Measurements from ENCODE around the gene ZNF546.
"Not testable (repeated sequence)": the region's sequence is repeated elsewhere in the genome, so short reads cannot be mapped to it uniquely, and the experiment has no call there.

The ZNF546 gene

DNA sequence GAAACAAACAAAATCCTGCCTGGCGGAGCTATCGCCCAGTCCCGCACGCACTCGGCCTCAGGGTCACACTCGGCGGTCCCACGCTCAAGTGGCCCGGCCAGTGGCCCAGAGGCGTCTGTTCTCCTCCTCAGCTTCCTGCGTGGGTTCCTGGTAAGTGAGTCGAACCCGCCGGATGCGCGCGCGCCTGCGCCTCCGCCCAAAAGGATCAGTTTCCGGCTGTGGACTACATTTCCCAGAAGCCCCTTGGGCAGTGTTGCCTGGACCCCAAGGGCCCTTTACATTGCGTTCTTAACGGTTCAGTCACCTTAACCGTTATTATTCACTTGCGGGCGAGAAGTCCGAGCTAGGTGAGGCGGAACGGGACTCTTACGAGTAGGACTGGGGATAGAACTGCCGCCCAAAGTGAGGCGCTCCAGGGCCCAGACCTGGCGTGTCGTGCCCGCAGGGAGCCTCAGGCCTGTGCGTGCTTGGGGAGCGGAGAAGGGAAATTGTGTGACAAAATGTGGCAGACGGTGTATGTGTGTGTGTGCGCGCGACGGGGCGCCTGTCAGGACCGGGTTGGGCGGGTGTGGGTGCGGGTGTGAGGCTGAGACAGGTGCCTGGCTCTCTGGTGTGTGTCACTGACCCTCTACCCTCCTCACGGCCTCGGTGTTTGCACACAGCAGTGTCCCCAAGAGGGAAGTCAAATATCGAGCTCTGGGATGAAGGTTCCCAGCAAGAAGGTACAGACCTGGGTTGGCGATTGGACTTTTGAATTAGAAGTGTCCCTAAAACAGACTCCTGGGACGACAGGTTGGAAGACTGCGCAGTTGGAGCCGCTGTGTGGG lies at the start of gene ZNF546:
Gene ZNF546 (plus strand): TSS at position 250 of the 827 bp plus-strand sequence. CDS start 1,267 bp downstream, outside the sequence.
- DNase-seq (ENCODE audit: low read depth in 1 of 2, low spot score in 1 of 2): peak; percentile 80 to 81

GRCh38 chr19:39949026-39949747 lies 47.7 kb upstream of the ZNF546 start:
- DNase-seq (ENCODE audit: low read depth in 1 of 2, low spot score in 1 of 2): no peak

GRCh38 chr19:39951065-39951650 lies 45.7 kb upstream of the ZNF546 start:
- DNase-seq (ENCODE audit: low read depth in 1 of 2, low spot score in 1 of 2): no peak

DNA sequence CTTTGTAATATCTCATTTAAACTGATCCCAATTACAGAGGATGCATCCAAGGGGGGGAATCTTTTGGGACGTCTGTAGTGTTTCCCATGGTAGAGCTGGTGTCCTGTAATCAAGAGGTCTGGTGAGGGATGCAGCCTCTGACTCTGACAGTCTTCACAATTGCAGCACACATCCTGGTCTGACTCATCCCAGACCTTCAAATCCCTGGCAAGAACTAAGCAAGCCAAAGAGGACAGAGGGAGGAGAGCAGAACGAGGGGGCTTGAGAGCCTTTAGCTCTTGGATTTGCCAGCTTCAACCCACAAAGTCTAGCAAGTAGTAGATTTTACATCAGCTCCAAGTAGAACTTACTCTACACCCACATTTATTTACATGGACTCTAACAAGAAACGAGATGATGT lies 45.2 kb upstream of the ZNF546 start:
- no peak for DNase-seq (ENCODE audit: low read depth in 1 of 2, low spot score in 1 of 2)

DNA sequence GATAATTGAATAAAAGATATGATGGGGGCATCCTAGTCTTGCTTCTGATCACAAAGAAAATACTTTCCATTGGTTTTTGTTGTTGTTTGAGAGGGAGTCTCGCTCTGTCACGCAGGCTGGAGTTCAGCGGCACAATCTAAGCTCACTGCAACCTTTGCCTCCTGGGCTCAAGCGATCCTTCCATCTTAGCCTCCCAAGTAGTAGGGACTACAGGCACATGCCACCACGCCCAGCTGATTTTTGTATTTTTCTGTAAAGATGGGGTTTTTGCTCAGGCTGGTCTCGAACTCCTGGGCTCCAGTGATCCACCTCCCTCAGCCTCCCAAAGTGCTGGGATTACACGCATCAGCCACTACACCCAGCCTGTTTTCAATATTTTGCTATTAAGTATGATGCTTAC lies 42.9 kb upstream of the ZNF546 start:
- DNase-seq (ENCODE audit: low read depth in 1 of 2, low spot score in 1 of 2): no peak

DNA sequence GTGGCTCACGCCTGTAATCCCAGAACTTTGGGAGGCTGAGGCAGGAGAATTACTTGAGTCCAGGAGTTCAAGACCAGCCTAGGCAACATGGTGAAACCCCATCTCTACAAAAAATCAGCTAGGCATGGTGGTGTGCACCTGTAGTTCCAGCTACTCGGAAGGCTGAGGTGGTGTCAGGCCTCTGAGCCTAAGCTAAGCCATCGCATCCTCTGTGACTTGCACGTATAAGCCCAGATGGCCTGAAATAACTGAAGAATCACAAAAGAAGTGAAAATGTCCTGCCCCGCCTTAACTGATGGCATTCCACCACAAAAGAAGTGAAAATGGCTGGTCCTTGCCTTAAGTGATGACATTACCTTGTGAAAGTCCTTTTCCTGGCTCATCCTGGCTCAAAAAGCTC lies 39.0 kb upstream of the ZNF546 start:
- DNase-seq (ENCODE audit: low read depth in 1 of 2, low spot score in 1 of 2): not testable (repeated sequence)

DNA sequence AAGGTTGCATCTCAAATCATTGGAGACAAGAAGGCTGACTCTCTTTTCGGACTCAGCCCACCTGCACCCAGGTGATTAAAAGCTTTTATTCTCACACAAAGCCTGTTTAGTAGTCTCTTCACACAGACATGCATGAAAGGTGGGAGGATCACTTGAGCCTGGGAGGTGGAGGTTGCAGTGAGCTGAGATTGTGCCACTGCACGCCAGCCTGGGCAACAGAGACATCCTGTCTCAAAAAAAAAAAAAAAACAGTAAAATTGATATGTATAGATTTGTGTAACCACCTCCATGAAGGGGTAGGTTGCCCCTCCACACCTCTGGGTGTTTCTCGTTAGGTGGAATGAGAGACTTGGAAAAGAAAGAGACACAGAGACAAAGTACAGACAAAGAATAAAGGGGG lies 37.9 kb upstream of the ZNF546 start:
- DNase-seq (ENCODE audit: low read depth in 1 of 2, low spot score in 1 of 2): not testable (repeated sequence)

DNA sequence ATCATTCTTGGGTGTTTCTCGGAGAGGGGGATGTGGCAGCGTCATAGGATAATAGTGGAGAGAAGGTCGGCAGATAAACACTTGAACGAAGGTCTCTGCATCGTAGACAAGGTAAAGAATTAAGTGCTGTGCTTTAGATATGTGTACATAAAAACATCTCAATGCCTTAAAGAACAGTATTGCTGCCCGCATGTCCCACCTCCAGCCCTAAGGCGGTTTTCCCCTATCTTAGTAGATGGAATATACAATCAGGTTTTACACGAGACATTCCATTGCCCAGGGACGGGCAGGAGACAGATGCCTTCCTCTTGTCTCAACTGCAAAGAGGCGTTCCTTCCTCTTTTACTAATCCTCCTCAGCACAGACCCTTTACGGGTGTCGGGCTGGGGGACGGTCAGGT lies 37.5 kb upstream of the ZNF546 start:
- not testable (repeated sequence) for DNase-seq (ENCODE audit: low read depth in 1 of 2, low spot score in 1 of 2)

- DNase-seq (ENCODE audit: low read depth in 1 of 2, low spot score in 1 of 2): no peak
Measured at GRCh38 chr19:39963898-39964297, 33.0 kb upstream of the ZNF546 start.

DNA sequence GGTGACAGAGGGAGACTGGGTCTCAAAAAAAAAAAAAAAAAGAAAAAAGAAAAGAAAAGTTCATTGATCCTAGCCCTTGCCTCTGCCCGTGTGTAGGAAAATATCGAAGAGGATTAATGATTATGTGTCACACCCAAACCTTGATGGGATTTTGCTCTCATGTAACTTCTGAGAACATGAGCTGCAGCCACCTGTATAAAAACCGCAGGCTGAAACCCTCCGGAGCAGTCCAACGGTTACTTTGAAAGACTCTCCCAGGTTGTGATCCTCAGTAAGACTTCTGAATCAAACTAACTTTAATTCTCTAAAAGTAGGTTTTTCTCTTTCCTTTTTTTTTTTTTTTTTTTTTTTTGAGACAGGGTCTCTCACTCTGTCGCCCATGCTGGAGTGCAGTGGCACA lies 30.2 kb upstream of the ZNF546 start:
- DNase-seq (ENCODE audit: low read depth in 1 of 2, low spot score in 1 of 2): no peak

GRCh38 chr19:39967561-39967960 lies 29.3 kb upstream of the ZNF546 start:
- DNase-seq (ENCODE audit: low read depth in 1 of 2, low spot score in 1 of 2): no peak

DNA sequence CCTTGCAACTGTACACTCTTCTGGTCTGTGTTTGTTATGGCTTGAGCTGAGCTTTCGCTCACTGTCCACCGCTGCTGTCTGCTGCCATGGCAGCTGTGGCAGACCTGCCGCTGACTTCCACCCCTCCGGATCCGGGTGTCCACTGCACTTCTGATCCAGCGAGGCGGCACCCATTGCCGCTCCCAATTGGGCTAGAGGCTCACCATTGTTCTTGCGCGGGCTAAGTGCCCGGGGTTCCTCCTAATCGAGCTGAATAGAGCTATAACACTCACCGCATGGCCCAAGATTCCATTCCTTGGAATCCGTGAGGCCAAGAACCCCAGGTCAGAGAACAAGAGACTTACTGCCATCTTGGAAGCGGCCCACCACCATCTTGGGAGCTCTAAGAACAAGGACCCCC lies 28.1 kb upstream of the ZNF546 start:
- DNase-seq (ENCODE audit: low read depth in 1 of 2, low spot score in 1 of 2): no peak

- no peak for DNase-seq (ENCODE audit: low read depth in 1 of 2, low spot score in 1 of 2)
Measured at GRCh38 chr19:39969266-39969665, 27.6 kb upstream of the ZNF546 start.

- DNase-seq (ENCODE audit: low read depth in 1 of 2, low spot score in 1 of 2): no peak
Measured at GRCh38 chr19:39969681-39970424, 27.0 kb upstream of the ZNF546 start.

DNA sequence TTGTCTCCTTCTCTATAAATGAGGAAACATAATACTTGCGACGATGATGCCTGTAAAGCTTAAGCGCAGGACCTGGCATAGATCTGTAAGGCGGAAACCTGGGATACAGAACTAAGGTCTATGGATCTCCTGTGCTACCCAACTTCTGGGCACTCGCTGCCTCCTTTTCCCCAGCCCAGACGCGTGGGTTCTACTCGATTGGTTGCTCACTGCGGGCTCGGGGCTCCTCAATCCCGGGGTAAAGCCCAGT lies 26.5 kb upstream of the ZNF546 start:
- no peak for DNase-seq (ENCODE audit: low read depth in 1 of 2, low spot score in 1 of 2)

DNA sequence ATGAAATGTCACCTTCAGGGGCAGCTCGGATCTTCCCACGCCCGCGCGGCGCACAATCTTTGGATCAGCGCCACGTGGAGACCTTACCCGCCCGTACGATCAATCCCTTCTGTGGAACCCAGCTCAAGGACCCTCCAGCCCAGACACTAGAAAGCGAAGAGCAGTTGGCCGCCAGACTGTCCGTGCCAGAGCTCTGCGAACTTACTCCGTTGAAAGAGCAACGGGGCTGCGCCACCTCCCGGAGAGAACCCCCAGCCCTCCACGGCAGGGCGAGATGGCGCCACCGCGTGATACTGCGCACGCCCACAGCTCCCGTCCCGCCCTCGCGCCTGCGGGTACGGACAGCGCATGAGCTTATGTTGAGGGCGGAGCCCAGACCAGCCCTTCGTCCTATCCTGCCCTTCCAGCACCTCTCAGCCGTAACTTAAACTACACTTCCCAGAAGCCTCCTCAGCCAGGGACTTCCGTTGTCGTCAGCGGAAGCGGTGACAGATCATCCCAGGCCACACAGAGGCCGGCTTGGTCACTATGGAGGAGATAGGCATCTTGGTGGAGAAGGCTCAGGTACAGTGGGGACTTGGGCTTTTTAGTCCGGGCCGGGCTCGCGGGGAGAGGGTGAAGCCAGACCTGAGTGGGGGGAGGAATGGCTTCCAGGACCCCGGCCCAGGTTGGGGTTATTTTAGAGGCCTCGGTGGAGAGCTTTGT lies 26.0 kb upstream of the ZNF546 start, which contains the start of gene PSMC4:
Gene PSMC4 (plus strand): TSS at position 491 of the 705 bp plus-strand sequence. CDS start 38 bp downstream, at position 529.
- DNase-seq (ENCODE audit: low read depth in 1 of 2, low spot score in 1 of 2): peak; percentile 95 to 98

GRCh38 chr19:39971380-39972035 lies 25.4 kb upstream of the ZNF546 start:
- DNase-seq (ENCODE audit: low read depth in 1 of 2, low spot score in 1 of 2): no peak

DNA sequence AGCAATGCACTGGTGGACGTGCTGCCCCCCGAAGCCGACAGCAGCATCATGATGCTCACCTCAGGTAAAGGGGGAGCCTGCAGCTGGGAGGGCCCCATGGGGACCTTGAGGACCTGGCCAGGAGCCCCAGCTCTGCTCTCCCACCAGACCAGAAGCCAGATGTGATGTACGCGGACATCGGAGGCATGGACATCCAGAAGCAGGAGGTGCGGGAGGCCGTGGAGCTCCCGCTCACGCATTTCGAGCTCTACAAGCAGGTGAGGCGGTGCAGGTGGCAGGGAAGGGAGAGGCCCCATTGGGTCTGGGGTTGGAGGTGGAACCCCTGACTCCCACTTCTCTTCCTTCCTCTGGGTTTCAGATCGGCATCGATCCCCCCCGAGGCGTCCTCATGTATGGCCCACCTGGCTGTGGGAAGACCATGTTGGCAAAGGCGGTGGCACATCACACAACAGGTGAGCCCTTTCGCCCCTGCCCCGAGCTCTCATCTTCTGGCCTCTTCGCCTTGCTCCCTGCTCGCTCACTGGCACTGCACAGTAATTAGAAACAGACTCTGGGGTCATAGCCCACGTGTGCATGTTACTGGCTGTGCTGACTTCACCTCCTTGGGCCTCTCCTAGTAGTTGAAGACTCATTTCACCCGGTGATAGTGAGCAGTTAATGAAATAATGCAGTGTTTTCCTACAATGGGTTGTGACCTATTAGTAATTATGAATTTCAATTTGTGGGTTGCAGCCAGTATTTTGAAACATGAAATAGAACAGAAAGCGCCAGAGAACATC lies 22.3 kb upstream of the ZNF546 start:
- DNase-seq (ENCODE audit: low read depth in 1 of 2, low spot score in 1 of 2): no peak

GRCh38 chr19:39982883-39983282 lies 14.0 kb upstream of the ZNF546 start:
- no peak for DNase-seq (ENCODE audit: low read depth in 1 of 2, low spot score in 1 of 2)

Data from stimulated activated CD4-positive, alpha-beta T cell treated with anti-CD3 and anti-CD28 coated beads, Interleukin-15, amount 100 ng/mL, for 1 hour (primary cell).